Renal cortex interstitium (tissue), 11 donors: ENCODE measurements around the gene DYRK1A. TPM values are rescaled to one million over a fixed set of nuclear protein-coding genes. Genes with fewer than 3 reads are reported as not detected.

Source experiments
- DNase-seq, 11 donors: peaks; one replicate each; pipeline ENCODE4 v3.0.0-alpha.2; 2013; ENCODE audit warnings: low read depth in 9 of 11, low spot score in 4 of 11; ENCODE audit errors: extremely low read depth in 1 of 11
- polyA plus RNA-seq, 3 donors: library from polyadenylated mRNA; unstranded; fragments of 120-200 nt; gene quantifications; one replicate each; pipeline ENCODE4 v1.2.1, GENCODE V29; 2013; ENCODE audit not compliant: insufficient read length in 3 of 3

Gene DYRK1A
- polyA plus RNA-seq, 3 donors, result 63.1 to 76.2 (median 67.2) TPM

- no peak for DNase-seq
Observed at GRCh38 chr21:37430184-37430821, 63.7 kb downstream of the DYRK1A start.

- no peak for DNase-seq
Observed at GRCh38 chr21:37431243-37431642, 64.7 kb downstream of the DYRK1A start.

- no peak for DNase-seq
Observed at GRCh38 chr21:37432710-37433455, 66.3 kb downstream of the DYRK1A start.

DNA sequence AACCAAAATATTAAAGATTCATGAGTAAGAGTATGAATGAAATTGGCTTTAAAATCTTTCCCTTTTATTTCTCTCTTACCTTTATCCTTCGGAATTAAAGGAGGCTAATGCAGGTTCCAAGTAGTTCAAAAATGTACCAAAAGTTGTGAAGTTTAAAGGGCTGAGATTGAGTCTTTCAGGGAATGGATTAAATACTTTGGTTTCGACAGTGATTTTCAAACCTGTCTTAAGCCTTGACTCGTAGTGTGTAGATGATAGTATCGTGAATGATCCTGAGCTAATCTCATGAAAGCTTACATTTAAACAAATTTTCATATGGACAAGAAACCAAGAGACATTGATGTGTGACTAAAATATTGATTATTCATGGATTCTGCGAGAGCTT is 66.9 kb downstream of the DYRK1A start:
- DNase-seq, result no peak

GRCh38 chr21:37435120-37435519 is 68.5 kb downstream of the DYRK1A start:
- peak; percentile 72 to 96 (median 86) for DNase-seq

DNA sequence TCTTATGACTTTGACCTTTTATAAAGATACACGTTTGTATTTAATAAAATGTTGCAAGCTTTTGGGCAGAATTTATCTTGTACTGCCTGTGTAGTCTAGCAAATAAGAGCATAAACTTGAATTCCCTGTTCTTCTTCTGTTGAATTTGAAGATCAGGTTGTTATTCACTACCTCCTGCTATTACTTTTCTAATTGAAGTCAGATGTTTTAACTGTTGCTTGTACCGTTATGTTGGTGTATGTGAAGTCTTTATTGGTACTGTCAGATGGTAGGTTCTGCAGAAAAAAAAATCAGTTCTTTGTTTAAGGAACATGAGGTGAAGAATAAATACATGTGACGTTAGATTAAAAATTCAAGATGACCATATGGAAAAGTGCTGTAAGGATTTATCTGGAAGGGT is 69.1 kb downstream of the DYRK1A start:
- DNase-seq, result no peak

GRCh38 chr21:37436174-37436573 is 69.6 kb downstream of the DYRK1A start:
- no peak for DNase-seq

DNA sequence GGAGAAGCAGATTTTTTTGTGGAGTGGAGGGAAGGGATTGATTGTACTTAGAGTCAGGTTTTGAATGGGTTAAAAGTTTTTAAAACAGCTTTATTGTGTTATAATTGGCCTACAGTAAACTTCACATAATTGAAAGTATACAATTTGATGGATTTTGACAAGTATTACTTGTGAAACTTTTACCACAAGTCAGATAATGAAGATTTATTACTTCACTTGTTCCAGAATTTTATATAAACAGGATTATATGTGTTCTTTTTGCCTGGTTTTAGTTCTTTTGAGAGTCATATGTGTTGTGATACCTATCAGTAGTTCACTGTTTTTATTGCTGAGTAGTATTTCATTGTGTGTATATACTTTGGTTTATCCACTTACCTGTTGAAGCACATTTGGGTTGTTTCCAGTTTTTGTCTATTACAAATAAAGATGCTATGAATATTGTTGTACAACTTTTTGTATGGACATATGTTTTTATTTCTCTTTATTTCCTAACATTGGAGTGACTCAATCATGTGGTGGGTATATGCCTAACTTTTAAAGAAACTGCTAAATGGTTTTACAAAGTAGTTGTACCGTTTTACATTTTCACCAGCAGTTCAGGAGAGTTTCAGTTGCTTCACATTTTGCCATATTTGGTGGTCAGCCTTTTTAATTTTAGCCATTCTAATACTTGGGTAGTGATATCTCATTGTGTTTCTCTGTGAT is 71.0 kb downstream of the DYRK1A start:
- no peak for DNase-seq

- DNase-seq, result no peak
Observed at GRCh38 chr21:37443683-37444082, 77.1 kb downstream of the DYRK1A start.

DNA sequence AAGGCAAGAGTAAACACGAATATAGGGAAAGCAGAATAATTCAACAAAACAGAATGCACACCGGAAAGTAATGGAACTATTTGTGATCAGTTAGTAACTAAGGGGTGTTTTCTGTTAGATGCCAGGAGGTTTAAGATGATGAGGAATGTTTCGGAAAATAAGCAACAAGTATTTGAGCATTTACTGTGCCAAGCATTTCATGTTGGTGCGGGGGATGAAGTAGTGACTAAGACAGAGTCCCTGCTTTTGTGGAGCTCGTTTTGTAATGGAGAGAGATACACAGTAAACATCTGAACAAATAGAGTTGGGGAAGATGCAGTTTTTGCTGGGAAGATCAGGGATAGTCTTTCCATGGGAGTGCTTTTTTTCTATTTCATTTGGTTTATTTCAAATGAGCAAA is 78.7 kb downstream of the DYRK1A start:
- no peak for DNase-seq

- DNase-seq, result no peak
Observed at GRCh38 chr21:37446552-37446951, 80.0 kb downstream of the DYRK1A start.

- no peak for DNase-seq
Observed at GRCh38 chr21:37447288-37447936, 80.8 kb downstream of the DYRK1A start.

GRCh38 chr21:37449302-37449937 is 82.8 kb downstream of the DYRK1A start:
- DNase-seq, result no peak

DNA sequence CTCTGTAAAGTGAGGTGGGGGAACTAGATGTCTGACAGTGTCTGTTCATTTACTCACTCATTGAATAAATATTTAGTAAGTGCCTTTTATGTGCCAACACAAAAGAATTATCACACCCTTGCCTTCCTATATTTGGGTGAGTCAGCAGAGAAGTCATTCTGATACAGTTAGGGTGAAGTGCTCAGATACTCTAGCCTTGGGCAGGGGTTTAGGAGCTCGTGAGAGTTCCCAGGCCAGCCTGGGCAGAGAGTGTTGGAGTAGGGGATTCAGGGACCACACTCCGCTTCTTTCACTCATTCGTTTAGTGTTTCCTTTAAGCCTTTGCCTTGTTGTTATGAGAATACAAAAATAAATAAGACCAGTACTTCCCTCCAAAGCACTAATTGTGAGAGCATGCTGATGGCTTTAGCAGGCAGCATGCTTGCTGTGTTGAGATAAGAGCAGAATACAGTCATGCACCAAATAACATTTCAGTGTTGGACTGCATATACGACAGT is 83.9 kb downstream of the DYRK1A start:
- no peak for DNase-seq

DNA sequence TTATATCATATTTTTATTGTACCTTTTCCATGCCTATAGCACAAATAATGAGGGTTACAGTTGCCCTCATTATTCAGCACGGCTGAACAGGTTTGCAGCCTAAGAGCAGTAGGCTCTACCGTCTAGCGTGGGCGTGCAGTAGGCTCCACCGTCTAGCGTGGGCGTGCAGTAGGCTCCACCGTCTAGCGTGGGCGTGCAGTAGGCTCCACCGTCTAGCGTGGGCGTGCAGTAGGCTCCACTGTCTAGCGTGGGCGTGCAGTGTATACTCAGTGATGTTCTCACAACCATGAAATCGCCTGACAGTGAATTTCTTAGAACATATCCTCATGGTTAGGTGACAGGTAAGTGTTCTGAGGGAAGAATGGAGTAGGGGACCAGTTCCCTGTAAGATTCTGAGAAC is 84.9 kb downstream of the DYRK1A start:
- no peak for DNase-seq

GRCh38 chr21:37452227-37452626 is 85.7 kb downstream of the DYRK1A start:
- peak in 2 of 11 donors; percentile 16 to 26 for DNase-seq

- no peak for DNase-seq
Observed at GRCh38 chr21:37453350-37453749, 86.8 kb downstream of the DYRK1A start.

- no peak for DNase-seq
Observed at GRCh38 chr21:37454869-37455503, 88.4 kb downstream of the DYRK1A start.

- no peak for DNase-seq
Observed at GRCh38 chr21:37455504-37455911, 88.9 kb downstream of the DYRK1A start.
